Stimulated activated CD8-positive, alpha-beta memory T cell treated with anti-CD3 and anti-CD28 coated beads, Interleukin-2, amount 100 ng/mL, for 1 hour (primary cell): ENCODE measurements around the gene PCDHGA5.
"Not testable (repeated sequence)": the region's sequence is repeated elsewhere in the genome, so short reads cannot be mapped to it uniquely, and the experiment has no call there.

Experiments
- DNase-seq, 2 donors: peaks; one replicate each; pipeline ENCODE4 v3.0.0-alpha.2; 2020; ENCODE audit warnings: low read depth in 2 of 2

PCDHGA5 gene

GRCh38 chr5:141363952-141364660 is at the start of gene PCDHGA5:
PCDHGA5 (plus strand) TSS chr5:141364162; CDS start chr5:141364331, 169 bp downstream.
- no peak for DNase-seq

- not testable (repeated sequence) for DNase-seq
These were observed 47.0 kb upstream of the PCDHGA5 start for GRCh38 chr5:141316963-141317362.

DNA sequence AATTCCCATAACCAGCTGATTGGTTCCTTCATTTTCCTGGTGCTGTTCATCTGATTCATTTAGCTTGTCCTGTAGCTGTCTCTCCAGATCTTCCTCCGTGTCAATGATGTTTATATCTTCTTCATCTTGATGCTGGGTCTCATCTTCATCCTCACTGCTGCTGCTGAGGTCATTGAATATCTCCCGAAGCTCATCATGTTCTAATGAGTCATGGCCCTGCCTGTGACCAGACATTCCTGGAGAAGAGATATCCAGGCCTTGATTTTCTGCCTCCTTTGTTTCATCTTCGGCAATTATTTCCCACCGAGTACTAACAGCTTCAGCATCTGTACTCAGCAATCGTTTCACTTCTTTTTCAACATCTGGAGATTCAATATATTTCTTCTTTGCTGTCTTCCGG is 44.8 kb upstream of the PCDHGA5 start:
- DNase-seq = no peak

- no peak for DNase-seq
These were observed 44.3 kb upstream of the PCDHGA5 start for GRCh38 chr5:141319699-141320098.

DNA sequence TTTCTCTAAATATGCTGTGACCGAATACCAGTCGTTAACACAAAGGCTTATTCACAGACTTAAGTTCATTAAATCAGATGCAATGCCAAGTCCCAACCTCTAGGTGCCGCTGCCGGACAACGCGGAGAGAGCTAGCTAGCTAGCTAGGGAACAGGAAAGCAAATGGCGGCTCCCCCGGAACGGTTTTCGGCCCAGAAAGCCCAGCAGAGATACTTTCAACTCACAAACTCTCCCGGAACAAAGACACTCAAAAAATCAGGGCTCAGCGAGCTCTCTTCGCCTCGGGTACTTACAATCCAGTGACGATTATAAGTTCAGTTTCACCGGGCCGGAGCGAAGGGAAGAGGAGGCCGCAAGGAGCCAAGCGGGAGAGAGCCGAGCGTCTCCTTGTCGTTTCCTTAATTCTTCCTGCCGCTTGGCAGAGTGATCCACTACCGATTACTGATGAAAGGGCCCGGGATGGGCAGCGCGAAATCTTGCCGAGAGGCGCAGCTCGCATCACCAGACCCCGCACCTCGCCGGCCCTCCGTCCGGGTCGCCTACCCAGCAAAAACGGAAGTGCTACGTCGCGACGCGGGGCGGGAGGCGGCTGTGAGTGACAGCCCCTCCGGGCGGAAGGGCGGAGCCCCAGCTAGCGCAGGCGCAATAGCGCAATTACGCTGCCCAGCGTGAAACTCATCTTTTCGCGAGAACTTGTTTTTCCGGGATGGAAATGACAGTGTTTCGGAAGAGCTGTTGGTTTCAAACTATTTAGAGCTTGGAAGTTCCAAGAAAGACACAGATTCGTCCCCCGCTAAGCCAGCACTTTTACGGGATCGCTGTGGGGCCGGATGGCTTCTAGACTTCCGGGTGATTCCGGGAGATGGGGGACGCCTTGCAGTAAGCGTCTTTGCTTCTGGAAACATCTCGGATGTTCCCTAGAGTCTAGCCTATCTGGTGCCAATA is 43.5 kb upstream of the PCDHGA5 start, which contains the start of gene TAF7:
TAF7 (minus strand) TSS at position 560 of the 945 bp plus-strand sequence. CDS start 740 bp downstream, outside the sequence.
- DNase-seq = peak; percentile 85 to 90

- no peak for DNase-seq
These were observed 41.7 kb upstream of the PCDHGA5 start for GRCh38 chr5:141322261-141322660.

DNA sequence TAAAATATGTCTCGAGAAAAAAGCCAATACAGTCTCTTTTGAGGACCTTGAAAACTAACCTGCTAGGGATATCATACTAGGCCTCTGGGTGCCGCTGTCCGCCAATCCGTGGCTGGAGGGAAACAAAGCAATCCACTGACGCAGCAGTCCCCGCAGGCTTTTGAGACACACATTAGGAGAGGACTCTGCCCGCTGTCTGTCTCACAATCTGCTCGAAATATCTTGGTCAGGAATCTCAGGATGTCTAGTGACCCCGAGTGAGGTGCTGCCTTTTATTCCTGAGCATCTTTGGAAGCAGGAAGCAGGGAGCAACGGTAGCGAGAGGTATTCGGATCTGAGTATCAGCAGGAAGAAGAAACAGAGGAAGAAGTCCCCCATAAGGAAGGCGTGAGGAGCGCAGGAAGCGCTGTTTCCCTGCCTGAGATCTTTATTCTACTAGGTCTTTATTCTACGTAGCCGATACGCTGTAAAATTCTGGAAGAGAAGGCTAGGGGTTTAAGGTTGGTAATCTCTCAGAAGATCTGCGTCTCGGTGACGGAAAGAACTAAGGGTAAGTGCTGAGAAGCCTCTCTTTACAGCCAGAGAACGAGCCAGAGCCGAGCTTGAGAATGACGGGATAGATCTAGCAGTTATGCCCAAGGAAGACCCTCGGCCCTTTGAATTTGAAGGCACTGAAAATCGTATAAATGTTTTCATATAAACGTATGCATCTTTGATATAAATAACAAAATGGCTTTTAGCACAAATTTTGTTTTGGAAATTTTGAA is 37.7 kb upstream of the PCDHGA5 start:
- peak; percentile 31 to 43 for DNase-seq

- no peak for DNase-seq
These were observed 35.7 kb upstream of the PCDHGA5 start for GRCh38 chr5:141328231-141328630.

- no peak for DNase-seq
These were observed 33.5 kb upstream of the PCDHGA5 start, which contains the start of gene PCDHGA1 for GRCh38 chr5:141330299-141331080. PCDHGA1 (plus strand) TSS chr5:141330514.

- DNase-seq = not testable (repeated sequence)
These were observed 31.4 kb upstream of the PCDHGA5 start for GRCh38 chr5:141332571-141332970.

- DNase-seq = no peak
These were observed 25.2 kb upstream of the PCDHGA5 start, which contains the start of gene PCDHGA2 for GRCh38 chr5:141338538-141339306. PCDHGA2 (plus strand) TSS chr5:141338760.

- DNase-seq = not testable (repeated sequence)
These were observed 23.1 kb upstream of the PCDHGA5 start for GRCh38 chr5:141340781-141341354.

- no peak for DNase-seq
These were observed 21.2 kb upstream of the PCDHGA5 start for GRCh38 chr5:141342773-141343172.

GRCh38 chr5:141343242-141343952 is 20.6 kb upstream of the PCDHGA5 start, which contains the start of gene PCDHGA3:
PCDHGA3 (plus strand) TSS chr5:141343829; CDS start chr5:141344034, 205 bp downstream.
- no peak for DNase-seq

DNA sequence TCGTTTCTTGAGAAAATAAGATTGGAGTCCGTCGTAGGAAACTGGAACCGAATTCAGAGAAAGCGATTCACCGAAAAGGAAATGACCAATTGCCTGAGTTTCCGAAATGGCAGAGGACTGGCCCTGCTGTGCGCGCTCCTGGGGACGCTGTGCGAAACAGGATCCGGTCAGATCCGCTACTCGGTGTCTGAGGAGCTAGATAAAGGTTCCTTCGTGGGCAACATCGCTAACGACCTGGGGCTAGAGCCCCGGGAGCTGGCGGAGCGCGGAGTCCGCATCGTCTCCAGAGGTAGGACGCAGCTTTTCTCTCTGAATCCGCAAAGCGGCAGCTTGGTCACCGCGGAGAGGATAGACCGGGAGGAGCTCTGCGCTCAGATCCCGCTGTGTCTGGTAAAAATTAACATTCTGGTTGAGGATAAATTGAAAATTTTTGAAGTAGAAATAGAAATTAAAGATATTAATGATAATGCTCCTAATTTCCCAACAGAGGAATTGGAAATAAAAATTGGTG is 20.0 kb upstream of the PCDHGA5 start:
- no peak for DNase-seq

GRCh38 chr5:141345327-141345726 is 18.6 kb upstream of the PCDHGA5 start:
- DNase-seq = no peak

- DNase-seq = not testable (repeated sequence)
These were observed 17.9 kb upstream of the PCDHGA5 start for GRCh38 chr5:141346017-141346416.

DNA sequence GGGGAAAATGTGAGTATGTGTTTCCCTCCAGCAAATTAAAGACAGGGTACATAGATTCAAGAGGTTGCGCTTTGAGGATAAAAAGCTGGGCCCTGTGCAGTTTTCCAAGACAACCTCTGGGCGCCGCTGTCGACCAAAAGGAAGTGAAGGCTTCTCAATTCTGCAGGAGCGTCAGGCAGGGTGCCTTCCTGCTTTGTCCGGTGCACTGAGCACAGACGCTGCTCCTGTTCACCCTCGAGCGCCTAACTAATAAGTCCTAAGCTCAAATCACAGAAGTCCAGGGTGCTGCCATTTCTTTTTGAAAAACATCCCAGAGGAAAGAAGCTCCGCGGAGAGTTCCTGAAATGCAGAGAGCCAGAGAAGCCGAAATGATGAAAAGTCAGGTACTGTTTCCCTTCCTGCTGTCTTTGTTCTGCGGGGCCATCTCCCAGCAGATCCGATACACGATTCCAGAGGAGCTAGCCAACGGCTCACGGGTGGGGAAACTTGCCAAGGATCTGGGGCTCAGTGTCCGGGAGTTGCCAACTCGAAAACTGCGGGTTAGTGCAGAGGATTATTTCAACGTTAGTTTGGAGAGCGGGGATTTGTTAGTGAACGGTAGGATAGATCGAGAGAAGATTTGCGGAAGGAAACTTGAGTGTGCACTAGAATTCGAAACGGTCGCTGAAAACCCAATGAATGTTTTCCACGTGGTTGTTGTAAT is 13.9 kb upstream of the PCDHGA5 start, which contains the start of gene PCDHGB1:
PCDHGB1 (plus strand) TSS at position 183 of the 703 bp plus-strand sequence; CDS start at position 345, 162 bp downstream.
- no peak for DNase-seq
